Esophagus squamous epithelium (tissue), 4 donors: ENCODE data around the gene HES5.

Experiments
- POLR2A ChIP-seq, 4 donors: fragments of 450-650 bp; IDR thresholded peaks; one replicate each; pipeline ENCODE4 v1.6.1; 2017; ENCODE audit warnings: antibody characterized with exemption in 4 of 4, mild to moderate bottlenecking in 4 of 4, moderate library complexity in 3 of 4
- TF ChIP-seq, protein P1 (sequence below), 6 experiments: fragments of 450-650 bp in 4 of 6; fragments of 200-600 bp in 2 of 6; sonication (generic) in 2 of 6; IDR thresholded peaks; one replicate each; pipeline ENCODE4 v1.5.1; 2016 to 2019; ENCODE audit warnings: antibody characterized with exemption in 6 of 6, mild to moderate bottlenecking in 4 of 6, moderate library complexity in 4 of 6

- TF ChIP-seq, protein P1, sequence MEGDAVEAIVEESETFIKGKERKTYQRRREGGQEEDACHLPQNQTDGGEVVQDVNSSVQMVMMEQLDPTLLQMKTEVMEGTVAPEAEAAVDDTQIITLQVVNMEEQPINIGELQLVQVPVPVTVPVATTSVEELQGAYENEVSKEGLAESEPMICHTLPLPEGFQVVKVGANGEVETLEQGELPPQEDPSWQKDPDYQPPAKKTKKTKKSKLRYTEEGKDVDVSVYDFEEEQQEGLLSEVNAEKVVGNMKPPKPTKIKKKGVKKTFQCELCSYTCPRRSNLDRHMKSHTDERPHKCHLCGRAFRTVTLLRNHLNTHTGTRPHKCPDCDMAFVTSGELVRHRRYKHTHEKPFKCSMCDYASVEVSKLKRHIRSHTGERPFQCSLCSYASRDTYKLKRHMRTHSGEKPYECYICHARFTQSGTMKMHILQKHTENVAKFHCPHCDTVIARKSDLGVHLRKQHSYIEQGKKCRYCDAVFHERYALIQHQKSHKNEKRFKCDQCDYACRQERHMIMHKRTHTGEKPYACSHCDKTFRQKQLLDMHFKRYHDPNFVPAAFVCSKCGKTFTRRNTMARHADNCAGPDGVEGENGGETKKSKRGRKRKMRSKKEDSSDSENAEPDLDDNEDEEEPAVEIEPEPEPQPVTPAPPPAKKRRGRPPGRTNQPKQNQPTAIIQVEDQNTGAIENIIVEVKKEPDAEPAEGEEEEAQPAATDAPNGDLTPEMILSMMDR (IDR thresholded peaks at IDR 0.05) = no peak
- TF ChIP-seq POLR2A (IDR thresholded peaks at IDR 0.05) = no peak
These were observed 46.0 kb upstream of the HES5 start for GRCh38 chr1:2575801-2576663.
